T-helper 1 cell (primary cell): ENCODE results near the gene USP20.

Source experiments
- DNase-seq, 5 donors: peaks; one replicate each; pipeline ENCODE4 v3.0.0-alpha.2; 2012 to 2020

The USP20 gene

GRCh38 chr9:129919841-129920240 is 84.6 kb downstream of the USP20 start:
- no peak for DNase-seq

DNA sequence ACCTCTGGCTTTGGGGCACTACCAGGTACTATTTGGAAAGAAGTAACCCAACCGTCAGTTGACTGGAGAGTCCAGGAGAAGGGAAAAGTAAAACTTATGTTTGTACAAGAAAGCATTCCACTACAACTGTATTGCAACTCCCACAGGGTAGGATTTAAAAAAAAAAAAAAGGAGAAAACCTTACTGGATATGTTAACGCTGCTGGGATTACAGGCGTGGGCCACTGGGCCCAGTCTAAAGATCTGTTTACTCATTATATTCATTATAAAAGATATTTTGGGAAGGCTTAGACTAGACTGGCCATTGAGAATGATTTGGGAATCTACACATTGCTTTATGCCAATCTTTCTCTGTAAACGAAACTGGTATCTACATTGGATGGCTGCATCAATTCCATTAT is 86.6 kb downstream of the USP20 start:
- DNase-seq: no peak

DNA sequence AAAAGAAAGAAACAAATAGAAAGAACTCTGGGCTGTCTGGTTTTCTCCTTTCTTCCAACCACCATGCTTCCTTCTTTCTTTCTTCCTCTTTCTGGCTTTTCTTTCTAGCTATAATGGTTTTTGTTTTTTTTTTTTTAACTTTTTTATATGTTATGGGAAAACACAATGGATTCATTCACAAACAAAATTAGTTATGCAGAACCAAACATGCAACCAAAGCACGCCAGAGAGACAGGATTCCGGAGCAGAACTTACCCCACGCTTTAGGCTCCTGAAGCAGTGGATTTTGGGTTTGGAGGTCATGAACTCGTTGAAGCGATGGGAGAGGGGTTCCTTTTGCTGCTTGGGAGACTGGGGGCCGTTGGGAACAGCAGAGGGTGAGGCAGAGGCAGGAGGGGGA is 88.3 kb downstream of the USP20 start:
- no peak for DNase-seq

- no peak for DNase-seq
These were observed 94.4 kb downstream of the USP20 start for GRCh38 chr9:129929496-129930125.

DNA sequence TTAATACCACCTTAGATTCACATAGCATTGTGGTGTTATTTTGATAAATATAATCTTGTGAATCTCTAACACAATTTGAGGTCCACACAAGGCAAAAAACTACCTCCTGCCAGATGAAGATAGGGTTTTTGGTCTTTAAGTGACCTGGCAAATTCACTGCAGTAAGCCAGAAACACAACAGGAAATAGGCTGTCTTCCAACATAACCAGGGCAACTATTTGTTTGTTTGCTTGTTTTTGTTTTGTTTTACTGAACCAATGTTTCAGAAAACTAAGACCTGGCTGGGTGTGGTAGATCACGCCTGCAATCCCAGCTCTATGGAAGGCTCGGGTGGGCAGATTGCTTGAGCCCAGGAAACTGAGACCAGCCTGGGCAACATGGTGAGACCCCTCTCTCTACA is 95.5 kb downstream of the USP20 start:
- peak in 1 of 5 donors; percentile 26 for DNase-seq
